ENCODE results near the gene KDM2B.

KDM2B gene

DNA sequence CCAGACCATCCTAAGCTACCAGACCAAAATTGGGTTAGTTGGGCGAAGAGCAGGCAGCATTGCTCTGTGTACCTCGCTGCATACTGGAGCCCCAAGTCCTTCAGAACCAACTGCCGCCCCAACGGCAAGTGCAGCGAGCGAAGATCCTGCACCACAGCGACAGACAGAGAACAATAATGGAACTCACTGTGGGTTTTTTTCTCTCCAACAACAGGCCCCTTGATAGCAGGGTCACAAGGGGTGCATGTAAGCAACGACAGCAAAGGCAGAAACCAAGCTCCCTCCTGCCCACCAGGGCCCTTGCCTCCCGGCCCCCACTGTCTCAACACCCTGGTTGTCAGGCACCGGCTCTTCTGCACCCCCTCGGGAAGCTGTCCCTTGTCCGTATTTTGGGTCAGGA, 141.9 kb downstream of the KDM2B start:
- H3K27me3 Mint-ChIP-seq (ENCODE audit: low read depth) = no peaks in the 10 kb centered on the region
- peaks cover 81% of the 10 kb centered on the region for H3K36me3 Mint-ChIP-seq (ENCODE audit: low read depth)
- H3K4me3 Mint-ChIP-seq = no peak overlapping the region
- H3K4me1 Mint-ChIP-seq = no peaks in the 10 kb centered on the region
- no peak overlapping the region for H3K27ac Mint-ChIP-seq
- H3K9me3 Mint-ChIP-seq = peaks cover 16% of the 10 kb centered on the region
- TF ChIP-seq, protein P1, sequence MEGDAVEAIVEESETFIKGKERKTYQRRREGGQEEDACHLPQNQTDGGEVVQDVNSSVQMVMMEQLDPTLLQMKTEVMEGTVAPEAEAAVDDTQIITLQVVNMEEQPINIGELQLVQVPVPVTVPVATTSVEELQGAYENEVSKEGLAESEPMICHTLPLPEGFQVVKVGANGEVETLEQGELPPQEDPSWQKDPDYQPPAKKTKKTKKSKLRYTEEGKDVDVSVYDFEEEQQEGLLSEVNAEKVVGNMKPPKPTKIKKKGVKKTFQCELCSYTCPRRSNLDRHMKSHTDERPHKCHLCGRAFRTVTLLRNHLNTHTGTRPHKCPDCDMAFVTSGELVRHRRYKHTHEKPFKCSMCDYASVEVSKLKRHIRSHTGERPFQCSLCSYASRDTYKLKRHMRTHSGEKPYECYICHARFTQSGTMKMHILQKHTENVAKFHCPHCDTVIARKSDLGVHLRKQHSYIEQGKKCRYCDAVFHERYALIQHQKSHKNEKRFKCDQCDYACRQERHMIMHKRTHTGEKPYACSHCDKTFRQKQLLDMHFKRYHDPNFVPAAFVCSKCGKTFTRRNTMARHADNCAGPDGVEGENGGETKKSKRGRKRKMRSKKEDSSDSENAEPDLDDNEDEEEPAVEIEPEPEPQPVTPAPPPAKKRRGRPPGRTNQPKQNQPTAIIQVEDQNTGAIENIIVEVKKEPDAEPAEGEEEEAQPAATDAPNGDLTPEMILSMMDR (IDR thresholded peaks at IDR 0.05; ENCODE audit: unreplicated experiment in 3 of 3) = no peak

DNA sequence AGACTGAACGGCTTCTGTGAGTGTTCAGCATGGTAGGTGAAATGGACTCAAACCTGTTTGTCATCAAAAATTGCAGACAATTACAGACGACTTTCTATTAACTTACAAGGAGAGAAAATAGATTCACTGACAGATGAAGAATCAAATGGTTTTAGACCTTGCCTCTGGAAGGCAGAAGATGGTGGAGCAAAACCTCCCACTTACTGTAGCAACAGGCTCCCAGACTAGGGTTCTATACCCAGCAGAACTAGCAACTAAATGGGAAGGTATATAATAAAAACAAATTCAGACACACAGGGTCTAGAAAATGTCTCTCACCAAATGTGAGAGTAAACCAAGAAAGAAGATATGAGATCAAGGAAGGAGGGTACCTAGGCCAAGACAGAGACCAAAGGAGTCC, 144.1 kb downstream of the KDM2B start:
- H3K36me3 Mint-ChIP-seq (ENCODE audit: low read depth) = peaks cover 94% of the 10 kb centered on the region
- peaks cover 16% of the 10 kb centered on the region for H3K9me3 Mint-ChIP-seq
- H3K4me1 Mint-ChIP-seq = no peaks in the 10 kb centered on the region
- no peak overlapping the region for H3K27ac Mint-ChIP-seq
- TF ChIP-seq, protein P1 (IDR thresholded peaks at IDR 0.05; ENCODE audit: unreplicated experiment in 3 of 3) = no peak
- H3K4me3 Mint-ChIP-seq = no peak overlapping the region
- no peaks in the 10 kb centered on the region for H3K27me3 Mint-ChIP-seq (ENCODE audit: low read depth)

DNA sequence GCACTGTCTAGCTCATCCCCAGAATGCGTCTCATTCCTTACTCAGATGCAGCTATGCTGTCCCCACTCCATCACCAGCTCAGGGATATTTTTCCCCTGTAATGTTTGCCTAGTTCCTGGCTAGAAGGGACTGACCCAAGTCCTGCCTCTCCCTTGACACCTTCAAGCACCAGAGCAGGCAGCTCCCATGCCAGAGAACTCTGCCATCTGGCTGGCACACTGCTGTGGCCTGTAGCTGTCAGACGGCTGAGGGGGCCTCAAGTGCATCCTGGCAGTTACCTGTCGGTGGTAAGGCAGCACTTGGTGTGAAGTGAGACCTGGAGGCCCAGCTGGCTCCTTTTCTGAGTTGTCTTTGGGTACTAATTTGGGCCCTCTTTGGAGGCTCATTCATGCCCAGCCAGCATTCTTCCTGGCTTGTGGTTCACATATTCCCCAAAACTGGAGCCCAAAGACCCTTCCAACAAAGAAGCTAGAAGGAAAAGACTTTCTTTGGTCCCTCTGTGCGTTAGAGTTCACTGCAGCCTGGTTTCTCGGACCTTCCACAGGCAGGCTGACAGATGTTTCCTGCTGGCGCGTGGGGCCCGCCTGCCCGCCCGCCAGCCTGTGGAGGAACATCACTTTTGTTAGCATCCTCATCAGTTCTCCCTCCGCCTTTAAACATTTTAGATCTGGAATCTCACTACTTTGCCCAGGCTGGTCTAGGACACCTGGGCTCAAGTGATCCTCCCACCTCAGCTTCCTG, 147.9 kb downstream of the KDM2B start:
- no peaks in the 10 kb centered on the region for H3K27me3 Mint-ChIP-seq (ENCODE audit: low read depth)
- no peak overlapping the region for H3K4me3 Mint-ChIP-seq
- TF ChIP-seq, protein P1 (IDR thresholded peaks at IDR 0.05; ENCODE audit: unreplicated experiment in 3 of 3) = no peak
- H3K27ac Mint-ChIP-seq = no peak overlapping the region
- H3K4me1 Mint-ChIP-seq = no peaks in the 10 kb centered on the region
- peaks cover 95% of the 10 kb centered on the region for H3K36me3 Mint-ChIP-seq (ENCODE audit: low read depth)
- H3K9me3 Mint-ChIP-seq = peaks cover 16% of the 10 kb centered on the region

DNA sequence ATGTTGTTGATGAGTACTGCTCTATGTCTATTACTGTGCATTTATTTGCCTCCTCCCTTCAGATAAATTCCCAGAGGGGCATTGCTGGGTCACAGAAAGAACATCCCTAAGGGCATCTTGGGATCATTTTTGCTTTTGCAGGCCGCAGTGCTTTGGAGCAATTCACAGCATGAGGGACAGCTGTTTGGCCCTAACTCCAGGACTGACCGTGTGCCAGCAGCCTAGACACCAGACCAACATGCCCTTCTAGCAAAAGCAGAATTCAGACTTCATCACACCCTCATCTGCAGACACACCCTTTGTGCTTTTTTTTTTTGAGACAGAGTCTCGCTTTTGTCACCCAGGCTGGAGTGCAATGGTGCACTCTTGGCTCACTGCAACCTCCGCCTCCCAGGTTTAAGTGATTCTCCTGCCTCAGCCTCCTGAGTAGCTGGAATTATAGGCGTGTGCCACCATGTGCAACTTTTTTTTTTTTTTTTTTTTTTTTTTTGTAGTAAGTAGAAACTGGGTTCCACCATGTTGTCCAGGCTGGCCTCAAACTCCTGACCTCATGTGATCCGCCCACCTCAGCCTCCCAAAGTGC, 149.9 kb downstream of the KDM2B start:
- Mint-ChIP-seq H3K36me3 (ENCODE audit: low read depth) (peaks cover 92% of the 10 kb centered on the region), H3K9me3 (peaks cover 7% of the 10 kb centered on the region), H3K27me3 (ENCODE audit: low read depth) (no peaks in the 10 kb centered on the region), H3K4me1 (no peaks in the 10 kb centered on the region), H3K4me3 (no peak overlapping the region), H3K27ac (no peak overlapping the region)
- TF ChIP-seq, protein P1 (IDR thresholded peaks at IDR 0.05; ENCODE audit: unreplicated experiment in 3 of 3) = no peak

DNA sequence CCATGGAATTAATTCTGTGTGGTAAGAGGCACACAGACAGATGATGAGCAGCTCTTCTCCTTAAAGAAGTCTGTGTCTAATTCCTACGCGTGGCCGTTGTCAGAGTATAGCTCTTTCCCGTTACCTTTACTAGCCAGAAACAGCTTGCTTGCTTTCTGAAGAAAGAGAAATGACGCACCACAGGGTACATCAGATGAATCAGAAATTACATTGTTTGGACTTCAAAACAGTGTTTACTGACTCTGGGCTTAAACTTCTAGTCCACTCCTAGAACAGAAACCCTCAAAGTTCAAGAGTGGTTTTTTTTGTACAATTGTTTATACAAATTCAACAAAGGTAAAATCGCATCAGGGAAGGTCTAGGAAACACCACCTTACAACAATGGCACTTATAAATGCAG, 151.9 kb downstream of the KDM2B start:
- Mint-ChIP-seq H3K4me3 (no peak overlapping the region), H3K9me3 (no peaks in the 10 kb centered on the region), H3K27me3 (ENCODE audit: low read depth) (no peaks in the 10 kb centered on the region), H3K4me1 (peaks cover 1% of the 10 kb centered on the region), H3K27ac (no peak overlapping the region), H3K36me3 (ENCODE audit: low read depth) (peaks cover 87% of the 10 kb centered on the region)
- TF ChIP-seq, protein P1 (IDR thresholded peaks at IDR 0.05; ENCODE audit: unreplicated experiment in 3 of 3) = no peak

Data from nephron (organoid).